Central memory CD8-positive, alpha-beta T cell (primary cell): ENCODE measurements around the gene RAD52.

Source experiments
- ATAC-seq: fragments of 150-1000 bp; cut with Tn5 transposase; replicated peaks from 2 replicates; pipeline ENCODE4 v1.10.0; 2022; ENCODE audit warnings: mild to moderate bottlenecking, moderate FRiP score, moderate number of reproducible peaks; ENCODE audit not compliant: poor library complexity, severe bottlenecking; ENCODE audit errors: extremely low read depth
- DNase-seq, 2 donors: peaks; one replicate each; pipeline ENCODE4 v3.0.0; 2021; ENCODE audit warnings: low spot score in 2 of 2
- H3K27ac Mint-ChIP-seq: one replicate; pipeline ENCODE4 v1.8.0; 2022; ENCODE audit warnings: low read depth, mild to moderate bottlenecking, moderate library complexity, mixed read lengths
- H3K27me3 Mint-ChIP-seq: one replicate; pipeline ENCODE4 v1.8.0; 2022; ENCODE audit warnings: mixed read lengths
- H3K36me3 Mint-ChIP-seq: one replicate; pipeline ENCODE4 v1.8.0; 2022; ENCODE audit warnings: mild to moderate bottlenecking, moderate library complexity, mixed read lengths; ENCODE audit not compliant: insufficient read depth
- H3K4me1 Mint-ChIP-seq: one replicate; pipeline ENCODE4 v1.8.0; 2022; ENCODE audit warnings: mixed read lengths
- H3K4me3 Mint-ChIP-seq: one replicate; pipeline ENCODE4 v1.8.0; 2022; ENCODE audit warnings: mild to moderate bottlenecking, moderate library complexity, mixed read lengths
- H3K9me3 Mint-ChIP-seq: one replicate; pipeline ENCODE4 v1.8.0; 2022; ENCODE audit warnings: mixed read lengths

RAD52 gene

DNA sequence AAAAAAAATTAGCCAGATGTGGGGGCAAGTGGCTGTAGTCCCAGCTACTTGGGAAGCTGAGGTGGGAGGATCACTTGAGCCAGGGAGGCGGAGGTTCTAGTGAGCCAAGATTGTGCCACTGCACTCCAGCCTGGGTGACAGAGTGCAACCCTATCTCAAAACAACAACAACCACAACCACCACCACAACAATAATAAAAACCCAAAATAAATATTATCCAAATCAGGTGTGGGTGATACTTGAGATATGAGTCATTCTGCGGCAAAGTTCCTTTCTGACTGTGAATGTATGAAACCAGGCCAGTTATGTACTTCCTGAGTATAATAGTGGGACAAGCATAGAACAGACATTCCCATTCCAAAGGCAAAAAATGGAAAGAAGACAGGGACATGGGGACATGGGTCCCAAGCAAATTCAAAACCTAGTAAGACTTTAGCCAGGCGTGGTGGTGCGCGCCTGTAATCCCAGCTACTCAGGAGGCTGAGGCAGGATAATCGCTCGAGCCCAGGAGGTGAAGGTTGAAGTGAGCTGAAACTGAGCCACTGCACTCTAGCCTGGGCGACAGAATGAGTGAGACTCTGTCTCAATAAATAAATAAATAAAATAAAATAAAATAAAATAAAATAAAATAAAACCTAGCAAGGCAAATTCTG is 31.8 kb upstream of the RAD52 start:
- Mint-ChIP-seq H3K9me3 (no peaks in the 10 kb centered on the region), H3K27ac (no peak overlapping the region), H3K4me3 (no peak overlapping the region), H3K4me1 (peaks cover 9% of the 10 kb centered on the region), H3K36me3 (no peaks in the 10 kb centered on the region), H3K27me3 (no peaks in the 10 kb centered on the region)
- DNase-seq (no peak), ATAC-seq (no peak)

DNA sequence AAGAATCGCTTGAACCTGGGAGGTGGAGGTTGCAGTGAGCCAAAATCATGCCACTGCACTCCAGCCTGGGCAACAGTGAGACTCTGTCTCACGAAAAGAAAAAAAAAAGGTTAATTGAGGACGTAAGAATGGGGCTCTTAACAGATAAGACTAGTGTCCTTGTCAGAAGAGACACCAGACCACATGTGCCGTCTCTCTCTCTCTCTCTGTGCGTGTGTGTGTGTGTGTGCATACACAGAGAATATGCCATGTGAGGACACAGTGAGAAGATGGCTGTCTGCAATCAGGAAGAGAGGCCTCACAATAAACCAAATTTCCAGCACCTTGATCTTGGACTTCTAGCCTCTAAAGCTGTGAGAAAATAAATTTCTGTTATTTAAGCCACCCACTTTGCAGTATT is 29.9 kb upstream of the RAD52 start:
- Mint-ChIP-seq H3K27me3 (no peaks in the 10 kb centered on the region), H3K4me1 (peaks cover 9% of the 10 kb centered on the region), H3K36me3 (no peaks in the 10 kb centered on the region), H3K9me3 (no peaks in the 10 kb centered on the region), H3K4me3 (no peak overlapping the region), H3K27ac (no peak overlapping the region)
- ATAC-seq (no peak), DNase-seq (no peak)

- Mint-ChIP-seq H3K4me3 (no peak overlapping the region), H3K36me3 (no peaks in the 10 kb centered on the region), H3K27ac (no peak overlapping the region), H3K27me3 (no peaks in the 10 kb centered on the region), H3K4me1 (peaks cover 9% of the 10 kb centered on the region), H3K9me3 (no peaks in the 10 kb centered on the region)
- ATAC-seq: no peak
- no peak for DNase-seq
These were observed 27.7 kb upstream of the RAD52 start for GRCh38 chr12:977156-977555.

GRCh38 chr12:976644-977043 is 27.1 kb upstream of the RAD52 start:
- DNase-seq (no peak), ATAC-seq (no peak)
- Mint-ChIP-seq H3K27ac (no peak overlapping the region), H3K36me3 (no peaks in the 10 kb centered on the region), H3K4me3 (no peak overlapping the region), H3K9me3 (no peaks in the 10 kb centered on the region), H3K27me3 (no peaks in the 10 kb centered on the region), H3K4me1 (peaks cover 9% of the 10 kb centered on the region)

DNA sequence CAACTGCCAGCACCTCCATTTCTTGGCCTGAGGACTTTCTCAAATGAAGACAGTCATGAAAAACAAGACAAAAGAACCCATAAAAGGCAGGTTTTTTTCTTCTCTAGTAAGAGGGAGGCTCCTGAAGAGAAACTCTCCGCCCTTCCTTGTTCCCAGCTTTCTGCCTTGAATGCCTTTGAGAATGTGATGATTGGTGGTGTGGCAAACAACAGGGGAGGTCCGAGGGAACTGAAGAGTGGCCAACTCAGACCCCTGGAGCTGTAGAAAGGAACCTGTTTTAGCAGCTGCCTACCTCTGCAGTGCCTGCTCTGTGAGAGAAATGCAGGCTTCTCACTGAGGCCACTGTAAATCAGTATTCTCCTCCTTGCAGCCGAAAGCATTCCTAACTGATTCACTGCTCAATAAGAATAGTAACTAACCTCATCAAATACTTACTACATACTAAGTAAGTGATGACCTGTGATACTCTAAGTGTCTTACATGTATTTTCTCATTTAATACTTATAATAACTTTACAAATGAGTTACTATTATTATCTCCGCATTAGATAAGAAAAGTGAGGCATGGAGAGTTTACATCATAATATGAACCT is 24.9 kb upstream of the RAD52 start:
- Mint-ChIP-seq H3K27me3 (no peaks in the 10 kb centered on the region), H3K4me3 (no peak overlapping the region), H3K4me1 (no peaks in the 10 kb centered on the region), H3K36me3 (no peaks in the 10 kb centered on the region), H3K27ac (no peak overlapping the region), H3K9me3 (no peaks in the 10 kb centered on the region)
- no peak for ATAC-seq
- no peak for DNase-seq

DNA sequence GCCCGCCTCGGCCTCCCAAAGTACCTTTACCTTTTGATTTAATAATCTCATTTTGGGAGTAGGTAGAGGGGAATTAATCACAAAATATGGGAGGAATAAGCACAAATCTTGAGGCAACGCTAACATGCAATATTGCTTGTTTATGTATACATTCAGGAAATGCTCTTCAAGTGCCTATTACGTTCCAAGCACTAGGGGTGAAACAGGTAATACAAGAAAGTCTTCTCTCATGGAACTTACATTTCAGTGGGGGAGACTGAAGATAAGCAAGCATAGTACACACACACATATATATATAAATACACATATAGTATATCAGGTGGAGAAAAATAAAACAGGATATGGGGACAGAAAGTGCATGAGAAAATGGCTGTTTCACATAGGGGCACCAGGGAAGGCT is 22.5 kb upstream of the RAD52 start:
- H3K27me3 Mint-ChIP-seq: no peaks in the 10 kb centered on the region

DNA sequence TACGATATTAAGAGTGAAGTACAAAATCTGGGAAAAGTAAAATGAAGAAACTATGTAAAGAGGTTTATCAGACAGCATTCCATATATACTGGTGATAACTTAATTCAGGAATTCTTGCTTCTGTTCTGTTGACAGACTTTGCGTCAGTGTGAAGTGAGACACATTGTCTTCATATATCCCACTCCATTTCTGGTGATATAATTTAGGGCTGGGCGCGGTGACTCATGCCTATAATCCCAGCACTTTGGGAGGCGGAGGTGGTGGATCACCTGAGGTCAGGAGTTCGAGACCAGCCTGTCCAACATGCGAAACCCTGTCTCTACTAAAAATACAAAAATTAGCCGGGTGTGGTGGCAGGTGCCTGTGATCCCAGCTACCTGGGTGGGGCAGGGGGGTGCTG is 20.3 kb upstream of the RAD52 start:
- no peak for ATAC-seq
- DNase-seq: no peak

More for the DNA sequence above, 22.5 kb upstream of the RAD52 start:
- ATAC-seq (no peak), DNase-seq (no peak)
- no peaks in the 10 kb centered on the region for H3K9me3 Mint-ChIP-seq
- H3K4me3 Mint-ChIP-seq: no peak overlapping the region
- H3K27ac Mint-ChIP-seq: no peak overlapping the region
- H3K4me1 Mint-ChIP-seq: no peaks in the 10 kb centered on the region
- no peaks in the 10 kb centered on the region for H3K36me3 Mint-ChIP-seq

GRCh38 chr12:968545-968944 is 19.1 kb upstream of the RAD52 start:
- no peak for ATAC-seq
- DNase-seq: no peak
- H3K9me3 Mint-ChIP-seq: no peaks in the 10 kb centered on the region
- no peaks in the 10 kb centered on the region for H3K4me1 Mint-ChIP-seq
- H3K27ac Mint-ChIP-seq: no peak overlapping the region
- no peak overlapping the region for H3K4me3 Mint-ChIP-seq
- H3K27me3 Mint-ChIP-seq: no peaks in the 10 kb centered on the region
- no peaks in the 10 kb centered on the region for H3K36me3 Mint-ChIP-seq

More for the DNA sequence above, 20.3 kb upstream of the RAD52 start:
- Mint-ChIP-seq H3K9me3 (no peaks in the 10 kb centered on the region), H3K27me3 (no peaks in the 10 kb centered on the region), H3K4me1 (no peaks in the 10 kb centered on the region), H3K4me3 (no peak overlapping the region), H3K36me3 (no peaks in the 10 kb centered on the region), H3K27ac (no peak overlapping the region)

DNA sequence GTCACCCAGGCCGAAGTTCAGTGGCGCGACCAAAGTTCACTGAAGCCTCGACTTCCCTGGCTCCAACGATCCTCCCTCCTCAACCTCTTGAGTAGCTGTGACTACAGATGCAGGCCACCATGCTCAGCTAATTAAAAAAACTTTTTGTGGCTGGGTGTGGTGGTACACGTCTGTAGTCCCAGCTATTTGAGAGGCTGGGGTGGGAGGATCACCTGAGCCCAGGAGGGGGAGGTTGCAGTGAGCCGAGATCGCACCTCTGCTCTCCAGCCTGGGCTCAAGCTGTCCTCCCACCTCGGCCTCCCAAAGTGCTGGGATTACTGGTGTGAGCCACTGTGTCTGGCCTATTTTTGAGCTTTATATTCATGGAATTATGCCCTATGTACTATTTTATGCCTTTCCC is 18.1 kb upstream of the RAD52 start:
- Mint-ChIP-seq H3K36me3 (no peaks in the 10 kb centered on the region), H3K4me3 (no peak overlapping the region), H3K27me3 (no peaks in the 10 kb centered on the region), H3K27ac (no peak overlapping the region), H3K9me3 (no peaks in the 10 kb centered on the region), H3K4me1 (no peaks in the 10 kb centered on the region)
- ATAC-seq: no peak
- DNase-seq: no peak

DNA sequence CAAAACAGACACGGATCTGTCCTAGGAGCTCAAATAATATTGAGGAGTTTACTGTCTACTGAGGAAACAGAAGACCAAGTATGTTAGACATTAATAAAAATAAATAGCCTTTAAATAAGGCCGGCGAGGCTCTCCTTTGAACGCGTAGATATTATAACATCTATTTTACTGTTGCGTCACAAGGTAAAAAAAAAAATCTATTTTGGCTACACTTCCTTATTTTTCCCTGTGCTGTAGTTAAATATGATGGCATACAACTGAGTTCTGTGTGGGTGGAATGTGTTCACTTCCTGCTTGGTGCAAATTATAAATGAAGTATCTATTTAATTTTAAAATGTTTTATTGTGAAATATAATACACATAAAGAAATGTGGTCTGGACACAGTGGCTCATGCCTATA is 17.2 kb upstream of the RAD52 start:
- H3K36me3 Mint-ChIP-seq: no peaks in the 10 kb centered on the region
- no peaks in the 10 kb centered on the region for H3K27me3 Mint-ChIP-seq
- no peak overlapping the region for H3K27ac Mint-ChIP-seq
- no peak for ATAC-seq
- no peaks in the 10 kb centered on the region for H3K9me3 Mint-ChIP-seq
- DNase-seq: no peak
- no peak overlapping the region for H3K4me3 Mint-ChIP-seq
- H3K4me1 Mint-ChIP-seq: peaks cover 4% of the 10 kb centered on the region

GRCh38 chr12:958588-959123 is 9.2 kb upstream of the RAD52 start:
- Mint-ChIP-seq H3K36me3 (no peaks in the 10 kb centered on the region), H3K27me3 (no peaks in the 10 kb centered on the region), H3K27ac (no peak overlapping the region), H3K9me3 (no peaks in the 10 kb centered on the region), H3K4me1 (peaks cover 8% of the 10 kb centered on the region), H3K4me3 (no peak overlapping the region)
- ATAC-seq (no peak), DNase-seq (no peak)

GRCh38 chr12:955939-956338 is 6.4 kb upstream of the RAD52 start:
- no peaks in the 10 kb centered on the region for H3K9me3 Mint-ChIP-seq
- H3K36me3 Mint-ChIP-seq: no peaks in the 10 kb centered on the region
- no peaks in the 10 kb centered on the region for H3K27me3 Mint-ChIP-seq

GRCh38 chr12:954741-955140 is 5.2 kb upstream of the RAD52 start:
- Mint-ChIP-seq H3K36me3 (peaks cover 7% of the 10 kb centered on the region), H3K27me3 (no peaks in the 10 kb centered on the region), H3K4me3 (no peak overlapping the region), H3K4me1 (no peaks in the 10 kb centered on the region), H3K9me3 (no peaks in the 10 kb centered on the region), H3K27ac (no peak overlapping the region)
- ATAC-seq (no peak), DNase-seq (no peak)

More at GRCh38 chr12:955939-956338, 6.4 kb upstream of the RAD52 start:
- Mint-ChIP-seq H3K27ac (no peak overlapping the region), H3K4me3 (no peak overlapping the region), H3K4me1 (no peaks in the 10 kb centered on the region)
- no peak for ATAC-seq
- no peak for DNase-seq
